GM19468 (cell line): ENCODE measurements around the gene OSGEP.

Experiments
- ATAC-seq: cut with Tn5 transposase; IDR thresholded peaks from one replicate; pipeline ENCODE4 v1.9.1; 2021; ENCODE audit warnings: mild to moderate bottlenecking, moderate library complexity, moderate number of reproducible peaks; ENCODE audit not compliant: unreplicated experiment; ENCODE audit errors: extremely low read depth

Gene OSGEP

GRCh38 chr14:20403521-20403920 lies 51.1 kb downstream of the OSGEP start:
- ATAC-seq, result no peak

GRCh38 chr14:20400965-20401593 lies 53.5 kb downstream of the OSGEP start:
- ATAC-seq, result no peak

GRCh38 chr14:20400589-20400964 lies 54.0 kb downstream of the OSGEP start:
- no peak for ATAC-seq

GRCh38 chr14:20397511-20397910 lies 57.1 kb downstream of the OSGEP start:
- ATAC-seq, result no peak
